GM19467 (cell line): ENCODE measurements around the gene FUCA1.
"Not testable (repeated sequence)": the region's sequence is repeated elsewhere in the genome, so short reads cannot be mapped to it uniquely, and the experiment has no call there.

Experiments
- ATAC-seq: cut with Tn5 transposase; IDR thresholded peaks from one replicate; pipeline ENCODE4 v1.9.1; 2021; ENCODE audit warnings: mild to moderate bottlenecking, moderate library complexity; ENCODE audit not compliant: unreplicated experiment

Gene FUCA1

GRCh38 chr1:23896491-23896890, 28.4 kb upstream of the FUCA1 start:
- no peak for ATAC-seq

- no peak for ATAC-seq
Measured at GRCh38 chr1:23895993-23896392, 27.9 kb upstream of the FUCA1 start.

DNA sequence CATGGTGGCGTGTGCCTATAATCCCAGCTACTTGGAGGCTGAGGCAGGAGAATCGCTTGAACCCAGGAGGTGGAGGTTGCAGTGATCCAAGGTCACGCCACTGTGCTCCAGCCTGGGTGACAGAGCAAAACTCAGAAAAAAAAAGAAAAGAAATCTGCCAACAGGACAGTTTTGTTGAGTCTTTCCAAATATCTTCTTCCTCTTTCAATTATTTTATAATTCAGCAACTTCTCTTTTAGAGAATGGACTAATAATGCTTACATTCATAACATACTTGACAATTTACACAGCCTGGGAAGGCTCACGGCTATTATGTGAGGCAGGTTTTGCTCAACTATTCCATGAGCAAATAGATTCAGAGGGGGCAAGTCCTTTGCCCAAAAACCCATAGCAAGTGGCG, 27.0 kb upstream of the FUCA1 start:
- no peak for ATAC-seq

- no peak for ATAC-seq
Measured at GRCh38 chr1:23889074-23889473, 21.0 kb upstream of the FUCA1 start.

DNA sequence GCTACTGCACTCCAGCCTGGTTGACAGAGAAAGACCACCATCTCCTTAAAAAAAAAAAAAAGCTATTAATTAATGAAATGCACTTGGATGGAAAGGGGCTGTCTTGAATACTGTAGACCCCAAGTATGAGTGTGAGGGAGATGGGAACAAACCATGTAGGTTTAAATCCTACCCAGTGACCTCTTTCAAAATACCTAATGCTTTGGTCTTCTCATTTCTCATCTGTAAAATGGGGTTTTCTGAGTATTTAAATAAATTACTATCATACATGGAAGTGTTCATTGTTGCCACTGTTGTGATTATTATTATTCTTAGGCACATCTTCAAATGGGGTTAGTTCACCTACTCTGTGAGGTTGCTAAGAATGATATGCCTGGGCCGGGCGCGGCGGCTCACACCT, 17.1 kb upstream of the FUCA1 start:
- no peak for ATAC-seq

DNA sequence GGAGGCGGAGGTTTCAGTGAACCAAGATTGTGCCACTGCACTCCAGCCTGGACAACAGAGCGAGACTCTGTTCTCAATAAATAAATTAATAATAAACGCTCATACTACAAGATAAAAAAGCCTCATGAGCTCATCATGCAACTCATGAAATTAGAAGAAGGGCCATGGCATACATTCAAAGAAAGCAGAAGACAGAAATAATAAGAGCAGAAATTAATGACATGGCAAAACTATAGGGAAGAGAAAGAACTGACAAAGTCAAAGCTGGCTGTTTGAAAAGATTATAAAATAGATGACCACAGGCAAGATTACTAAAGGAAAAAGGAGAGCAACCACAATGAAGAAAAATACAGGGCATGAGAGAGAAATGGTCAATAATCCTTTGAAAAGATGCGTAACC, 14.7 kb upstream of the FUCA1 start:
- ATAC-seq = no peak

- ATAC-seq = no peak
Measured at GRCh38 chr1:23879809-23880208, 11.7 kb upstream of the FUCA1 start.

DNA sequence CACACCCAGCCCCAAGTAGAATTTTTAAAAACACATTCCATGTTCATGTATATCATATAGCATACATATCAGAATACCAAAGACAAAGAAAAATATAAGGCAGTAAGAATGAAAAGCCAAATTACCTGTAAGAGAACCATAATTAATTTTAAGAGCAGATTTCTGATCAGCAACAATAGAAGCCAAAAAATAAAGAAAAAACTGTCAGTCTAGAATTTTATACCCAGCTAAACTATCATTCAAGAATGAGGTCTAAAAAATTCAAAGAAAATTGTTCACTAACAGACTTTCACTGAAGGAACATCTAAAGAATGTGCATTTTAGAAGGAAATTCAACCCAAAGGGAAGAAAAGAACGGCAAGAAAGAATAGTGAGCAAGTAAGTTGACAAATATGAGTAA, 10.6 kb upstream of the FUCA1 start:
- ATAC-seq = no peak

- ATAC-seq = no peak
Measured at GRCh38 chr1:23875382-23875781, 7.3 kb upstream of the FUCA1 start.

GRCh38 chr1:23872421-23872820, 4.3 kb upstream of the FUCA1 start:
- no peak for ATAC-seq

GRCh38 chr1:23869051-23869450, 961 bp upstream of the FUCA1 start:
- no peak for ATAC-seq

DNA sequence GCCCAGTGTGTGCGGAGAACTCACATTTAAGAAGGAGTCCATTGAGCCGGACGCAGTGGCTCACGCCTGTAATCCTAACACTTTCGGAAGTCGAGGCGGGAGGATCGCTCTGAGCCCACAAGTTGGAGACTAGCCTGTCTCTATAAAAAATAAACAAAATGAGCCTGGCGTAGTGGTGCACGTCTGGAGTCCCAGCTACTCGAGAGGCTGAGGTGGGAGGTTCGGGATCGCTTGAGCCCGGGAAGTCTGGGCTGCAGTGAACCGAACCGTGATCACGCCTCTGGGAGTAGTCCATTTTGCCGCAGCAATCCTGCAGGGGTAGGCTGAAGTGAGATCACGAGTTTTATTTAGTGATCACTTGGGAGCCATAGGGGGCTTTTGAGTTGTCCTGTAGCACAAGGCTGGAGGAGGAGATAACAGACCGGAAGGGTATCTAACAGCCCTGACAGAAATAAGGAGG, 497 bp upstream of the FUCA1 start:
- ATAC-seq = no peak

- no peak for ATAC-seq
Measured at GRCh38 chr1:23867542-23867894, 572 bp downstream of the FUCA1 start.

- ATAC-seq = no peak
Measured at GRCh38 chr1:23865543-23865930, 2.6 kb downstream of the FUCA1 start.

- ATAC-seq = no peak
Measured at GRCh38 chr1:23864801-23865542, 3.1 kb downstream of the FUCA1 start.

DNA sequence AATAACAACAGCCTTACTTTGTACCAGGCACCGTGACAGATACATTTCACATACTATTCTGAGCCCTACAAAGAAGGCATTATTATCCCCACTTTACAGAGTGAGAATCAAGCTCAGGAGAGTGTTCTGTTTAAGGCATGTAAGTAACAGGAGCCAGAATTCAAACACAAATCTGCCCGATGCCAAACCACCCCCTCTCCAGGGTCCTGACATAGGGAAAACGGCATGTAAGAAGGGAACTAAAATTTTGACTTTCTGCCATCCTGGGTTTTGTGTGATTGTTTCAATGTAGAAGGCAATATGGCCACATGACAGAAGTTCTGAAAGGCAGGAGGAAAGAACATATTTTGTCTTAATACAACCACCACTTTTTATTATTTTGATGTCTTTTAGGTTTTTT, 5.5 kb downstream of the FUCA1 start:
- ATAC-seq = no peak

DNA sequence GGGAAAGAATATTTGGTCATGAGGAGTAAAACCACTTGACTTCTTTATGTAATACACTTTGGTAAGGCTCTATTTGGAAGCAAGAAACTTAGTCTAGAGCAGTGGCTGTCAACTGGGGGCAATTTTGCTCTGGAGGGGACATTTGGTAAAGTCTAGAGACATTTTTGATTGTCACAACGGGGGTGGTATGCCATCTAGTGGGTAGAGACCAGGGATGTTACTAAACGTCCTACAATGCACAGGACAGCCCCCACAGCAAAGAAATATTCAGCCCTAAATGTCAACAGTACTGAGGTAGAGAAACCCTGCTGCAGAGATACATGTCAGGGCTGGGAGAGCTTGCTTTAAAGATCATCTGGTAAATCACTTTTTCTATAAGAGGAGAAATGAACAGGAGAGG, 13.5 kb downstream of the FUCA1 start:
- ATAC-seq = no peak

- ATAC-seq = not testable (repeated sequence)
Measured at GRCh38 chr1:23853124-23853523, 15.0 kb downstream of the FUCA1 start.

GRCh38 chr1:23851406-23851805, 16.7 kb downstream of the FUCA1 start:
- ATAC-seq = not testable (repeated sequence)

DNA sequence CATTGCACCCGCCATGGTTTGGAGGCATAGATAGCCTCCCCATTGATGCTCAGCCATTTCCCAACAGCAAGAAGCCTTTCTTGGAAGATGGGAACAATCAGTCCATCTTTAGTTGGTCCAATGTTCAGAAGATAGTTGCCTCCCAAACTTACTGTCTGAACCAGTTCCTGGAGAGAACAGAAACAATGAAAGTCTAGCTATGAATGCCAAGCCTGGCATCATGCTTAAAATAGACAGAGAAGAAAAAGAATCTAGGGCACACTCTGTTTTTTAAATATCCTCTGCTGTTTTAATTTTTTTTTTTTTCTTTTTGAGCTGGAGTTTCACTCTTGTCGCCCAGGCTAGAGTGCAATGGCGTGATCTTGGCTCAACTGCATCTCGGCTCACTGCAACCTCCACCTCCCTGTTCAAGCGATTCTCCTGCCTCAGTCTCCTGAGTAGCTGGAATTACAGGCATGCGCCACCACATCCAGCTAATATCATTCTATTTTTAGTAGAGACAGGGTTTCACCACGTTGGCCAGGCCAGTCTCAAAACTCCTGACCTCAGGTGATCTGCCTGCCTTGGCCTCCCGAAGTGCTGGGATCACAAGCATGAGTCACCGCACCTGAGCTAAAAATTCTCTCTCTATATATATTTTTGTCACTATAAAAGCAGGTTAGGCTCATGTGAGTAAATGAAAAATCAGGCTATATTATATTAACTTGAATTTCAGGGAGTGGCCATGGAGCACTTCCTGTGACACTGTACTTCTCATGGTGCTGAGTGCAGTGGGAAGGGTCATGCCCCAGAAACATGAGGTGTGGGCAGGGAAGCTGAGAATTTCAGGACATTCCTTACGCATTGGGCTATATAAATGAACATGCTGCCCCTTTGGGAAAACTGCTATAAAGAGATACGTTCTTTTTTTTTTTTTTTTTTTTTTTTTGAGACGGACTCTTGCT, 19.1 kb downstream of the FUCA1 start:
- ATAC-seq = no peak

DNA sequence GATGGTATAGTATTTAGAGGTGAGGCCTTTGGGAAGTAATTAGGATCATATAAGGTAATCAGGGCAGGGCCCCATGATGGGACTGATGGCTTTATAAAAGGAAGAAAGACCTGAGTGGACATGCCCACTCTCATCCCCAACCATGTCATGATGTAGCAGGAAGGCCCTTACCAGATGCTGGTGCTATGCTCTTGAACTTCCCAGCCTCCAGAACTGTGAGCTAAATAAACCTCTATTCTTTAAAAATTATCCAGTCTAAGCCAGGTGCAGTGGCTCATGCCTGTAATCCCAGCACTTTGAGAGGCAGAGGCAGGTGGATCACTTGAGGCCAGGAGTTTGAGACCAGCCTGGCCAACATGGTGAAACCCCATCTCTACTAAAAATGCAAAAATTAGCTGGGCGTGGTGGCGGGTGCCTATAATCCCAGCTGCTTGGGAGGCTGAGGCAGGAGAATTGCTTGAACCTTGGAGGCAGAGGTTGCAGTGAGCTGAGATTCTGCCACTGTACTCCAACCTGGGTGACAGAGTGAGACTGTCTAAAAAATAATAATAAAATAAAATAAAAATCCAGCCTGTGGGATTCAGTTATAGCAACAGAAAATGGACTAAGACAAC, 20.5 kb downstream of the FUCA1 start:
- not testable (repeated sequence) for ATAC-seq

DNA sequence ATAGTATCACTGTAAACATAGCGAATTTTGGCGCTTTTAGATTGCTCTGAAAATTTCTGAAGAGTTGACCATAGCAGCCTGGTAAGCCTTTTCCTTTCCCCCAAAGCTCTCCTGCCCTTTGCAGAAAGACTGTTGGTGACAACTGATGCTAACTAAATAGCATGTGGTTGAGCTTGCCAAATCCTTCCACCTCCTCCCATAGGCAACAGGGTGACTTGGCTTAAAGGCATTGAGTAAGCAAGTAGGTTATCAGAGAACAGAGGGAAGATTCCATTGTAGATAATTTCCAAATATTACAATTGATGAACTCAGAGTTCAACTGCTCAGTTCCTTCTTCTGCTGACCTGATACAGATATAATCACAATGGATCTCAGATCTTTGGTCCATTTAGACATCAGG, 22.9 kb downstream of the FUCA1 start:
- ATAC-seq = no peak
